NCI-H1417 treated with DMSO at 0.1 percent for 48 hours (cell line): ENCODE measurements around the gene ZNF396.

Source experiments
- DNase-seq: peaks from one replicate; lab custom pipeline; 2025; lab: John Stamatoyannopoulos, UW

ZNF396 gene

DNA sequence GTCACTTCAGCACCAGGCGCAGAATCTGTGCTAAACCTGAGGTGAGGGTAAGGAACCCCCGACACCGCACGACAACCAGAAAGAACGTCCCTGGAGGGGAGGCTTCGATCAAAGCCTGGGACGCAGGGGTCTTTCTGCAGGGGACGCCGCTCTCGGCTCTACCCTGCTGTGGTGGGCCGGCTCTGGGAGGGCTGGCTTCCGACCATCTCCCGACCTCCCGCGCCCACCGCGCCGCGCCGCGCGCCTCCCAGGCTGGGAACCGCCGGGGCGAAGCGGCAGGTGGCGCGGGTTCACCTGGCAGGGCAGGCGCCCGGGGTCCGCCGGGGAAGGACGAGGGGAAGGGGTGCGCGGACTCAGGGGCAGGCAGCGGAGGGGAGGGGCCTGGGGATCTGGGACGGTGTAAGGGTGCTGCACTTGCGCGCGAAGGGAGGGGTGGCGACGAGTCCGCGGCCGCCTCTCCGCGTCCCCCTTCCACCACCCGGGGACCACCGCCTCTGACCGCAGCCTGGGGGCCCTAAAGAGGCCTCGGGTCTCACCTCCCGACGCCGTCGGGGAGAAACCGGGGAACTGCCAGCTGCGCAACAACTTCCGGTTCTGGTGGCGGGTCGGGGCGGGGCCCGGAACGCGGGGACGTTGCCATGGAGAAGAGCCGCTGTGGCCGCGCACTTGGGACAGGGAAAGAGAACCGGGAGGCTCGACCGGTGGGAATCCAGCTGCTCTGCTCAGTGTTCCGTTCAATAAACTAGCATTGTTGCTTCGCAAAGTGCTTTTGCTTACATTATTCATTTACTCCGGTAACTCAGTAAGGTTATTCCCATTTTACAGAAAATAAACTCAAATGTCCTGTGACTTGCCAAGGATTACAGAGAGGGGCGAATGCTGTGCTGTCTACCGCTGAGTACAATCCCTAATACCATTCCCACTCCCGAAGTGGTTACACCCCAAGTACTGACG lies at the start of gene ZNF396:
ZNF396 (minus strand) TSS at position 596 of the 954 bp plus-strand sequence. CDS start 3,045 bp downstream, outside the sequence.
- DNase-seq, result peak; percentile 37

DNA sequence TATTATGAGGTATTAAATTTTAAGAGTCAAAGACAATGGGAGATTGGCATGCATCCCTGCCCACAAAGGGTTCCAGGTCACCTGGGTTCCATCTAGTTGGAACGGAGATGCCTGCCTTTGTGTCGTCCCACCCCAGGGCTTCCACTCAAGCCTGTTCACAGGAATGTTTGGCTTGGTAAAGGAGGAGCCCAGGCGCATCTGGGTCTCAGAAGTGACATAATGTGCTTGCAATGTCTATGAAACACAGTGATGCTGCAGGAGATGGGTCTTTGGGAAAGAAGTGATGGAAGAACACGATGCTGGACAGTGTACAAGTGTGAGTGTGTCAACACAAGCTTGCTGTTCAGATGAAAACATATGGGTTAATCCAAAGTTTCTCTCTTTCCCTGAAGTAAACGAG lies 49.6 kb upstream of the ZNF396 start:
- DNase-seq, result no peak

DNA sequence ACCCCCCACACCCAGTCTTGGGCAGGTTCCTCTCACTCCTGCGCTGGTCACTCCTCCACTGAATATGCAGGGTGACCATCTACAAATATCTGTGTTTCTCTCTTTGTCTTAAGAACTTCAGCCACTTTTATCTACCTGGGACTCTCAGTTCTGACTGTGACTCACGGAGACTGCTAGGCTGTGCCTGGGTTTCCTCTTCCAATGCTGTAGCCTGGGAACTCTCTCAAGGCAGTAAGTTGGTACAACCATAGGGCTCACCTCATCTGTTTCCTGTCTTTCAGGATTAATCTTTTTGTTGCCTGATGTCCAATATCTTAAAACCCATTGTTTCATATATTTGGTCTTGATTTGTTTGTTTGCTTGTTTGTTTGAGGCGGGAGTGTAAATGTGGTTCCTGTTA lies 47.2 kb upstream of the ZNF396 start:
- no peak for DNase-seq

DNA sequence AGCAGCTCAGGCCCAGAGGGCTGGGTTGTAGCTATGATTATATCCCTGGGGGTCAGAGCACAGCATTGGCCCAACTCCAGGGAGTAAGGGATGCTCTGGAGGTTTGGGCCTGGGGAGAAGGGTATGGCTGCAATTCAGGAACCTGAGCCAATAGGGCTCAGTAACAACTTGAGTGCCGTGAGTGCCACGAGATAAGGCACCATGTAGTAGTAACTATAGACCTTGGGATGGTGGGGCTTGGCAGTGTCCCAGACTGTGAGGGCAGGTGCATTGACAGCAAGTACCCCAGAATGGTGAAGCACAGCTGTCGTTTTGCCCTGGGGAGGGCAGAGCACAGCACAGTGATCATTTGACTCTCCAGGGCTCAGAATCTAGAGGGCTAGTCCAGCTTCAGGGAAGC lies 45.1 kb upstream of the ZNF396 start:
- no peak for DNase-seq

DNA sequence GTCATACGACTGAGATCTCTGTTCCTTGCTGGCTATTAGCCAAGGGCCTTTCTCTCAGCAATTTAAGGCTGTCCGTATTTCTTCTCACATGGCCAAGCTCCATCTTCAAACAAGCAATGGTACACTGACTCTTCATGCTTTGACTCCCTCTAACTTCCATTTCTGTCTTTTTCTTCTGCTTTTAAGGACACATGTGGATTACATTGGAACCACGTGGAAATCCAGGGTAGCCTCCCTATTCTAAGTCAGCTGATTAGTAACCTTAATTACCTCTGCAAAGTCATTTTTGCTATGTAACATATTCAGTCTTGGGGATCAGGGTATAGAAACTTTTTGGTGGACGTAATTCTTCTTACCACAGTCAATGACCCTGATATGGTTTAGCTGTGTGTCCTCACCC lies 41.5 kb upstream of the ZNF396 start:
- DNase-seq, result no peak

DNA sequence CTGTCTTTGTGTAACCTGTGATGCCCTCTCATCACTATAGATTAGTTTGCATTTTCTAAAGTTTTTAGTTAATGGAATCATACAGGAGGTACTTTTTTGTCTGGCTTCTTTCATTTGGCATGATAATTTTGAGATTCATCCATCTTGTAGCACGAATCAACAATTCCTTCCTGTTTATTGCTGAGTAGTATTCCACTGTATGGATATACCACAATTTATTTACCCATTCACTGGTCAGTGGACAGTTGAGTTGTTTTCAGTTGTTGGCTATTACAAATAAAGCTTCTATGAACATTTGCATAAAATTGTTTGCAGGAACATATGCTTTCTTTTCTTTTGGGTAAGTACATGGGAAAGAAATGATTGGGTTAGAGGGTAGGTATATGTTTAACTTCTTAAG lies 40.1 kb upstream of the ZNF396 start:
- DNase-seq, result no peak

DNA sequence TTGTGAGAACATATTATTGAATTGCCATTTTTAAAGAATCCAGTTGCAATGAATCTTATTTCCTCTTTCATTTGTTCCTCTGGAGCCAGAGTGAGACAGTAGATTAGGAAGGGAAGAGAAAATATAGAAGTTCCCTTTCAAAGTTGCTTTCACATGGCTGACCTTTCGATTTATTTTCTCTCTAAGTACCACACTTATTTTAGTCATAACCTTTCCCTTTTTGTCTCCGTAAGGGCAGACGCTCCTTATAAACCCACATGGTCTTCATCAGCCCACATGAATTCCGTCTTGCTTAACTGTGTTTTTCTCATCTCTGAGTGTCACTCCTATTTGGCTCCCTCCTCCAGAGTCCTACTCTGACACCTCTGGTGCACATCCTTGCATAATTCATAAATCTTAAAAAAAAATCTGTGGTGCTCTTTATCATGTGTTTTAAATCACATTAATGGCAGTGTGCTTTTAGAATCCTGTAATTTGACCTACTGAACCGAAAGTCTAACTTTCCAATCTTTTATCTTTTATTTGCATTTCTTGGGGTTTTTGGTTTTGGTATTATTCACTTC lies 38.5 kb upstream of the ZNF396 start:
- no peak for DNase-seq

DNA sequence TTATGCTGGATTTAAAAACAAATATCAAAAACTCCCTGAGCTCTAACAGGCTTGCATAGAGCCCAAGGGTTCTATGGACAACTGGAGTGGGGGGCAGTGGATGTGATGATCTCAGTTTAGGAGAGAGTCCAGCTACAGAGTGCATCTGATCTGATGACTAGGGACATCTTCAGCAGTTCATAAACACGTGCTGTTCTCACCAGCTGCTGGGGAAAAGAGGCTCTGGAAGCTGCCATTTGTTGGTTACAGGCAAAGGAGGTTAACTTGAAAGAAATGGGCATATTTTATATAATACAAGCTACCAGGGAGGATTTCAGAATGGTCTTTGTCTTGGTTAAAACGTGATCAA lies 36.0 kb upstream of the ZNF396 start:
- DNase-seq, result no peak

DNA sequence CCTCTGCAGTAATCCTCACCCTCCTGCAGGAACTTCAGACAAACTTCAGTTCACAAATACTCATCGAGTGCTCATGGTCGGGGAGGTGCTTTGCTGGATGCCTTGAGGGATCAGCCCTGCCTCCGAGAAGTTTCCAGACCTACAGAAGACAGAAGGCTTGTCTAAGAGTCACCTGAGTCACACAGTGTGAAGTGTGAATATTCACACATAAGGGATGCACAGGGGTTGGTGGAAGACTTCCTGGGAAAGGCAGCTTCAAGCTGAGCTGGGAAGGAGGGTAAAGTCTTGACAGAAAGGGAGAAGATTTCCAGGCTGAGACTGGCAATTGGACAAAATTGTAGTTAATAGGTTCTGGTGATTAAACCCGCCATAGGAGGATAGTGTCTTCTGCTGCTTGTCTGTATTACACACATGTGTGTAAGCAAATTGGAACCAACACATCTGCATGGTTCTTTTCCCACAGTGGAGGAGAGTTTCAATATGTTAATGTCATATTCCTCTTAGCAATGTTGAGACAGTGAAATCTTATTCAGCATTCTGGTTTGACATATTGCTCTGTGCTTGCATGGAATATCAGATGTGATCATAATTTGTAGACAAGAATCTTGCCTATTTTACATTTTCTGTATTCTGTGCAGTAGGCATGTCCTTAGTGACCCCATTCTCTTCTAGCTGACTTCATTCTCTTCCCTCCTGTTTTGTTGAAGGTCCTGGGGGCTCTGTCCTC lies 34.7 kb upstream of the ZNF396 start:
- DNase-seq, result no peak

DNA sequence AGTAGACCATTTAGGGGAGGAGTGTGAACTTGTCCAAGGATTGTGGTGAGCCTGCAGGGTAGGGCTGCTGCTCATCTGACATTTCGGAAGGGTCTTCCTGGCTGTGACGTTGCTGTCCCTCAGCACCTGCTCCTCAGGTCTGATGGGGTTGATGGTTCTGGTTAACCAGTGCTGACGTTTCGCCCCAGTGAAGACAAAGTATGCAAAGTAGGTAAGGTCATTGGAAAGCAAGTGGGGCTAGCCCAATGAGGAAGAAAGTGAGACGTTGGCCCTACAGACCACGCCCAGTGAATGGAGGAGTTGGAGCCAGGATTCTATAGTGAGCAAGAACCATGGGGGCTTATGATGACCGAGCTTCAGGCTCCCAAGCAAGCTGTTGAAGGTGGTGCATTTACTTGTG lies 33.4 kb upstream of the ZNF396 start:
- DNase-seq, result no peak

DNA sequence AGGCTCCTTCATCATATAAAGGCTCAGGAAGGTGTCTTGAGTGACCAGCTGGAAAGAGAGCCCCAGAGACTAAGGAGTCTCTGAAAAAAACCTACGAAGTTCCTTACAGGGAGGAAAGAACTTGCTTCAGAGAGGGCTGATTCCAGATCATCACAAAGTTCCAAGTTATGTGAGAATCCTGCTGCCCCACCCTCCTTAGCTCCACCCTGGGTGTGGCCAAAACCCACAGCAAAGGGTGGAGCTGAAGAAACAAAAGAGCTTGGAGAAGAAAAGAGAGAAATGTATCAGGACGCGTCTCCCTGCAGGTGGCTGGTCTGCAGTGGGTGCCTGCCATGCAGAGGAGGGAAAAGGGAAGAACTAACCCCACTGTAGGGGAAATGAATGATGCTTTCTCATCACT lies 32.8 kb upstream of the ZNF396 start:
- DNase-seq, result no peak

DNA sequence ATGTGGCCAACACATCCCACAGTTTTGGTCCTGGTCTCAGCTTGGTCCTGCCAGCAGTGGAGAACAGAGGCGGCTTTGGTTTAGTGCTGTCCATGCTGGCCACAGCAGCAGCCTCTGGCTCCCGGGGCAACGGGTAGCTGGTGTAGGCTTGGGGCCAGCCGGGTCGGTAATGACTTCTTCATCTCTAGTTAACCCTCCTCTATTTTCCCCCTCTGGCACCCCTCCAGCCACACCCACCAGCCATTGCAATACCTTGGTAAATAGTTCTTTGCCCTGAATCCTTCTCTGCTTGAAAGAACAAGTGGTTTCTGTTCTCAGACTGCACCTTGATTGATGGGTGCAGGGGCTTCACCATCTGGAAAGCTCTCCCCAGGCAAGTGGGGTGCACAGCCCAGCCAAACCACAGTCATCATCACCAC lies 31.7 kb upstream of the ZNF396 start:
- no peak for DNase-seq

DNA sequence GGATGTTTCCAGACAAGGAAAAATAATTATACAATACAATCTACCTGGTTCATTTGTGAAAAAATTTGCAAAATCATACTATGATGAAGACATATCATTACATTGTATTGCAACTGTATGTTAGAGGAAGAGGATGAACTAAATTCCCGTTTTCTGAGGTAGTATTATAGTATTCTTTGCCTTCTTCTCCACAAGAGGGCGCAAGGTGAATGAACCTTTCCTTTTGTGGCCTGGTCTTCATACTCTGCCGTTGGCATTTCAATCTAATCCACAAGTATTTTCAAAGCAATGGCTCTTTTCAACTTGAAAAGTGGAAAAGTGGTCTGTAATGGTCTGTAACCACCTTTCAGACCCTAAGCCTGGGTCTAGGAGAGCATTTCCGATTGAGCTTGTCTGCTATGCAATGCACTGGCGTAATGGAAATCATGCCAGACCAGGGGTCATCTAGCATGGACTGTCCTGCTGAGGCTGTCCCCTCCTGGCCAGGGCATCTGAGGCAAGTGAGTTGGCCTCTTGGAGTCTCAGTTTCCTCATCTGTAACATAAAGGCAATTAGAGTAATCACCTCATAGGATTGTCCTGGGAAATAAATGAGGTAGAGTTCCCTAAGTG lies 30.8 kb upstream of the ZNF396 start:
- DNase-seq, result peak; percentile 52

DNA sequence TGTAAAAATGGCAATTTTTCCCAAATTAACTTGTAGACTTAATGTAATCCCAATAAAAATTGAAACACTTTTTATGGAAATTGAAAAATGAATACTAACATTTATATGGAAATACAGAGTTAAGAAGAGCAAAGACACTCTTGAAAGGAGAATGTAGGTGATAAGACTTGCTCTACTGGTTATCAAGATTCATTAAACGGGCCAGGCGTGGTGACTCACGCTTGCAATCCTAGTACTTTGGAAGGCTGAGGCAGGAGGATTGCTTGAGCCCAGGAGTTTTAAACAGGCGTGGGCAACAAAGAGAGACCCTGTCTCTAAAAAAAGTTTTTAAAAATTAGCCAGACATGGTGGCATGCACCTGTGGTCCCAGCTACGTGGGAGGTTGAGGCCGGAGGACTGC lies 29.5 kb upstream of the ZNF396 start:
- no peak for DNase-seq

DNA sequence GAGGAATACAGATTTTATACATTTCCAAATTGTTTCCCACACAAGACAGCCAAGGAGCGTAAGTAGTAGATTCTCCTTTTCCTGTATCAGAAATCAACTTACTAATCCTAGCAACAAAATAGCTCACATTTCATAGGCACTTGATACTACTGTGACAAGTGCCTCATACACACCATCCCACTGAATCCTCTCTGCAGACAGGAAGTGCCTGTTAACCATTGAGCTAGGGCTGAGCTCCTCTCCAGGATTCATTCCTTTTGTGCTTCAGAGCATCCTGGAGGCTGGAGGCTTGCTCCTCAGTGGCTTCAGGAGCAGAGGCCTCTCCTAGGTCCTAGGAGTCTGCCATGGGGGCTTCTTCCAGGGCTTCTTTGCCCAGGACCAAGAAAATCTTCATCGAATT lies 20.8 kb upstream of the ZNF396 start:
- no peak for DNase-seq

DNA sequence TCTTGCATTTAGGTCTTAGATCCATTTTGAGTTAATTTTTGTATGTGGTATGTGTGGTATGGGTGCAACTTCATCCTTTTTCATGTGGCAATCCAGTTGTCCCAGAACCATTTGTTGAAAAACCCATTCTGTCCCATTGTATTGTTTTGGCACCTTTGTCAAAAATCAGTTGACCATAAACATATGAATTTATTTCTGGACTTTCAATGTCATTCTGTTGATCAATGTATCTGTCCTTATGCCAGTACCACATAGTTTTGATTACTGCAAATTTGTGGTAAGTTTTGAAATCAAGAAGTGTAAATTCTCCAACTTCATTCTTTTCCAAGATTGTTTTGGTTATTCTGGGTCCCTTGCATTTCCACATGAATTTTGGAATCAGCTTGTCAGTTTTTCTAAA lies 16.6 kb upstream of the ZNF396 start:
- DNase-seq, result no peak

DNA sequence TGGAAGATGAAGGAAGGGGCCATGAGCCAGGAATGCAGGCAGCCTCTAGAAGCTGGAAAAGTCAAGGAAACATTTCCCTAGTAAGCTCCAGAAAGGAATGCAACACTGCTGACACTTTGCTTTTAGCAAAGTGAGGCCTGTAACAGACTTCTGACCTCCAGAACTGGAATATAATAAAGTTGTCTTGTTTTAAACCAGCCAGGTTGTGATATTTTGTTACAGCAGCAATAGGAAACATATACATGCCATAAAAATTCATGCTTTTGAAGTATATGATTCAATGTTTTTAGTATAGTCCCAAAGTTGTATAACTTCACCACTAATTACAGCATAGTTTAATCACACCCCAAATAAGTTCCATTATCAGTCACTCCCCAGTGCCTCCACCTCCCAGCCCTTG lies 15.2 kb upstream of the ZNF396 start:
- no peak for DNase-seq

DNA sequence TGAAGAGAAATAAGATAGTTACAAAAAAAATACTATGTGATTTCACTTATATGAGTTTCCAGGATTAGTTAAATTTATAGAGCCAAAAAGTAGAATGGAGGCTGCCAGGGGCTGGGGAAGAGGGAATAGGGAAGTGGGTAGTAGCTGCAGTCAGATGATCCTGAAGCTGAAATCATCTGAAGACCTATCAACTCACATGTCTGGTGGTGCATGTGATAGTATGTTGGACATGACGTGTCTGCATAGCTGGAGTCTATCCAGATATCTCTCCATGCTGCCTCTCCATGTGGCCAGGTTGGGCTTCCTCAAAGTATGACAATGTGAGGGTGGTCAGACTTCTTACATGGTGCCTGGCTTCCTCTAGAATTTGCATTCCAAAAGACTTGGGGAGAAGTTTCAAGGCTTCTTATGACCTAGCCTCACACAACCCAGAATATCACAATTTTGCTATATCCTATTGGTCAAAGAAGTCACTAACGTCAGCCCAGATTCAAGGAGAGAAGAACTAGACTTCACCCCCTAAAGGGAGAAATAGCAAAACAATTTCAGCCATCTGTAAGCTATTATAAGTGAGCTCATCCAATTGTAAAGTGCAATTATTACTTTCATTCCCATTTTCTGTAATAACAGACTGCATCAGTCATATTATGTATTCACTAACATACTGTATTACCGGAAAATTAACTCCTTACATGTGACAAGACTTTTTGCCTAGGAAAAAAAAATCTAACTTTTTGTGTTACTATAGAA lies 14.0 kb upstream of the ZNF396 start:
- no peak for DNase-seq

DNA sequence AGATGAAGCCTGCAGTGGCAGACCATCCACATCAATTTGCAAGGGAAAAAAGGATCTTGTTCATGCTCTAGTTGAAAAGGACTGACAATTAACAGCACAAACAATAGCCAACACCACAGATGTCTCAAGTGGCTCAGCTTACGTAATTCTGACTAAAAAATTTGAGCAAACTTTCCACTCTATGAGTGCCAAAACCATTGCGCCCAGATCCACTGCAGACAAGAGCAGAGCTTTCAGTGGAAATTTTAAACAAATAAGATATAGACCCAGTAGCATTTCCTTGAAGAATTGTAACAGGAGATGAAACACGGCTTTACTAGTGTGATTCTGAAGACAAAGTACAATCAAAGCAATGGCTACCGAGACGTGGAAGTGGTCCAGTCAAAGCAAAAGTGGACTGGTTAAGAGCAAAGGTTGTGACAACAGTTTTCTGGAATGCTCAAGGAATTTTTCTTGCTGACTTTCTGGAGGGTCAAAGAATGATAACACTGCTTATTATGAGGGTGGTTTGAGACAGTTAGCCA lies 12.0 kb upstream of the ZNF396 start:
- DNase-seq, result no peak

DNA sequence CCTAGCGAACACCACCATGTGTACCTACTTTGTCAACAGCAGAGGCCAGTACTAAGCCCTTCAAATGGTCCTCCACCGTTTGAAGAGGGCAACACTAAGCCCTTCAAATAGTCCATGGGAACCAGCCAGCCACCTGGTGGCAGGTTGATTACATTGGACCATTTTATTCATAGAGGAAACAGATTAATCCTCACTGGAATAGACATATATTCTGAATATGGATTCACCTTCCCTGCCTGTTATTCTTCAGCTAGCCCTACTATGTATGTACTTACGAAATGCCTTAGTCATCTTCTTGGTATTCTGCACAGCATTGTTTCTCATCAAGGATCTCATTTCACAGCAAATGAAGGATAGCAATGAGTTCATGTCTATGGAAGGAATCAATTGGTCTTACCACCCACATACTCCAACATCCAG lies 10.0 kb upstream of the ZNF396 start:
- DNase-seq, result no peak

DNA sequence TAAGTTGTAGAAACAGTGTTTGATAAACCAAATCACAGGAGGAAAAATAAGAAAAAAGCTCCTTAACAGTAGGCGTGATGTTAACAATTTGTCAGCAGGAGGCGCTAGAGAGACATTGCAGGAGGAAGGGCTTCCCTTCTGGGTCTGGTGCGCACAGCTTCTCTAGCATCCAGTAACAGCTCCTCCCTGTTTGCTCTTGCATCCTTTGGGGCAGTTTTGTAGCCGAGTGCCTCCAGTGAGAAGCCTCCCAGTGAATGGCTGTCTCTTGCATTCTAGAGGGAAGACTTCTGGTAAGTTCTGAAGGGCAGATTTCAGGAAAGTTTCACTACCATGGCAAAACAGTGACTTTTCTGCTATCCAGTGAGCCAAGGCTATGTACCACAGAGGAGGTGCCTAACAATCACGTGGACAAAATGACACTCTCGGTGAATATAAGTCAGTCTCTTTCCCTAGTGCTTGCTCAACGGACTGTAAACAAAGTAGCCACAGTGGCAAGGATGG lies 9.5 kb upstream of the ZNF396 start:
- DNase-seq, result no peak
